HL-60/S4 treated with retinoic acid at 250 ng/mL for 4 days and 3 days (cell line): ENCODE data around the gene IL2RA.
"Not testable (repeated sequence)": the region's sequence is repeated elsewhere in the genome, so short reads cannot be mapped to it uniquely, and the experiment has no call there.

Experiments
- in situ Hi-C: fragments of 300-500 bp; cut with MboI; formaldehyde crosslinking; loops from 2 replicates; pipeline ENCODE4 v1.7.0; 2022; ENCODE audit warnings: low sequenced_read_pairs

Gene IL2RA

GRCh38 chr10:6083523-6084475, 21.6 kb upstream of the IL2RA start:
- in situ Hi-C loops = no loop called here

GRCh38 chr10:6082496-6083395, 20.6 kb upstream of the IL2RA start:
- in situ Hi-C loops = no loop called here

DNA sequence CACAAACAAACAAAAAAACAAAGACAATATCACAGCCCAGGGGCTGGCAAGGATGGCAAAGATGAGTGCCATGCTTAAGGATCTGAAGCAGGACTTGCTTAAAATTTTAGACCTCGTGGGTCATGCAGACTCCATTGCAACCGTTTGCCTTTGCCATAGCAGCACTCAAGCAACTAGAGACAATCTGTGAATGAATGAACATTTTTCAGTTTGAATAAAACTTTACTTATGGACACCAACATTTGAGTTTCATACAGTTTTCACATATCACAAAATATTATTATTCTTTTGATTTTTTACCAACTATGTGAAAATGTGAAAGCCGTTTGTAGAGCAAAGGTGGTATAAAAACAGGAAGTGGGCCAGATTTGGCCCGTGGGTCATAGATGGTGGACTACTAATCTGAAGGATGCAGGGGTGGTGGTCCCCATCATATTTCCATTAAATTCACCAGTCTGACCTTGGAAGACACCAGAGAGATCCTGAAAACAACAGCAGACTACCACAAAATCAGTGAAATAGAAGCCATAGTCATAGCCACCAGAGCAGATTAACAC, 18.3 kb upstream of the IL2RA start:
- in situ Hi-C loops = no loop called here

DNA sequence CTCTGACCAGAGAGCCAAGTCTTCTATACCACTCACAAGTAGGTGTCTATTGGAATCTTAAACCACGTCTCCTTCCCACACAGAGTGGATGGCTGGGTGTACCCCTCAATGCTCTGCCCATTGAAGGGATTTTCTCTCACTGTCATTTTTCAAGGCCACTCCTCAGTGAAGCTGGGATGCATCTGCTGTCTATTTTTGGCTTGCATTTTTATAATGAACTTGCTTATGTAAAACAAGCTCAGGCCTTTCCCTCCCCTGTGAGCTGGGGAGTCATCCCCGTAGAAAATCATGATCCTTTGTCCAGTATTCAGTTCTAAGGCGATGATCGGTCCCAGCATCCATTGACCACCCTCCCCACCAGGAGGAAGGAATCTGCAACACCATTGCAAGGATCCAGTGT, 16.9 kb upstream of the IL2RA start:
- in situ Hi-C loops = no loop called here

- in situ Hi-C loops = no loop called here
Measured at GRCh38 chr10:6077071-6077675, 15.0 kb upstream of the IL2RA start.

DNA sequence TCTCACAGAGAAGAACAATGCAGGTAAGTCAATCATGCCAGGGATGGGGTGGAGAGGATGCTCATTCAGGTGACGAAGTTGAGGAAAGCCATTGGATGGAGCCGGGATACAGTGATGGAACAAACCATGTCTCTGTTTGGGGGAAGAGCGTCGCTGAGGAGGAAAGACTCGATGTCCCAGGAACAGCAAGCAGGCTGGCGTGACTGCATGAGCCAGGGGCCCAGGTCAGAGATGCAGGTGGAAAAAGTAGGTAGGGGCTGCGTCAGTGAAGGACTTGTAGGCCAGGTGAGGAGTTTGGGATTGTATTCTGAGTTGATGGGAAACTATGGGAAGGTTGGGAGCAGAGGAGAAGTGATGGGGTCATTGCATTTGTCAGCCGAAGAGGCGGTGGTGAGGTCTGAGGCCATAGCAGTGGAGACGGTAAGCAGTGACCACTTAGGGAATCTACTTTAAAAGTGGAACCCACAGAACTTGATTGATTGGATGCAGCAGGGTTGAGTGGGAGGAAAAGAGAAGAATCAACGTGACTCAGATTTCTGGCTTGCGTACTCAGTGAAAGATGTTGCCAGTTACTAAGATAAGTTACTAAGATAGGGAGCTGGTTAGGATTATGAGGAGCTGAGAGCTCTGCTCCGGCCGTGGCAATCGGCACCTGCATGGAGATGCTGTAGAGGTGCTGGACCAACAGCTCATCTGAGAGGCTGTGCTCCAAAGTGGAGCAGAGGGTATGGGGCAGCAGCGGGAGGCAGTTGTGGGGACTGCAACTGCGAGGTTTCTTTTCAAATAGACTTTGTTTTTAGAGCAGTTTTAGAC, 12.5 kb upstream of the IL2RA start:
- in situ Hi-C loops = no loop called here

DNA sequence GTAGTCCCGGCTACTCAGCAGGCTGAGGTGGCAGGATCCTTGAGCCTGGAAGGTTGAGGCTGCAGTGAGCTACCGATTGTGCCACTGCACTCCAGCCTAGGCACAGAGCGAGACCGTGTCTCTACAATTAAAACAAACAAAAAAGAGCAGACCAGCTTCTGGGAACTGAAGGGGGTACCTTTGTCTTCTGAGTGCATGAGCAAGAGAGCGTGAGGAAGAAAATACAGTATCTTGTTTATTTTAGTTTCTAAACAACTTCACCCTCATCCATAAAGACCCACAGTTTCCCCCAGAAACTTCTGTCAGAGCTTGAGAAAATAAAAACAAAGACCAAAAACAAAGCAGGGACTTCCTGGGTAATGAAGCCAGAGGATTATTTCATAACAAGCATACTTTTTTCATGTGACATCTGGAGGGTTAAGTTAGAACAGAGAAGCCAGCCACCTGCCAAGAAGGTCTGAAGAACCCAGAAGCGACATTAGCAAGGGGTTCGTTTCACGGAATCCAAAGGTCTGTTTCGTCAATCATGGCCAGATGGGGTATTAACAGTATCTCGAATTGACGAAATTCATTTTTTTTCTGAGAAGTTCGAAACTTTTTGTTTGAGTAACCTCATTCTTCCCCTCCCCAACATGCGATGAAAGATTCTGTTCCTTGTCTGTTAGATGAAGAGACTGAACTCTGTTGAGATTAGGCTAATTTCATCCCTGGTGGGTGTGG, 10.2 kb upstream of the IL2RA start:
- in situ Hi-C loops = no loop called here

DNA sequence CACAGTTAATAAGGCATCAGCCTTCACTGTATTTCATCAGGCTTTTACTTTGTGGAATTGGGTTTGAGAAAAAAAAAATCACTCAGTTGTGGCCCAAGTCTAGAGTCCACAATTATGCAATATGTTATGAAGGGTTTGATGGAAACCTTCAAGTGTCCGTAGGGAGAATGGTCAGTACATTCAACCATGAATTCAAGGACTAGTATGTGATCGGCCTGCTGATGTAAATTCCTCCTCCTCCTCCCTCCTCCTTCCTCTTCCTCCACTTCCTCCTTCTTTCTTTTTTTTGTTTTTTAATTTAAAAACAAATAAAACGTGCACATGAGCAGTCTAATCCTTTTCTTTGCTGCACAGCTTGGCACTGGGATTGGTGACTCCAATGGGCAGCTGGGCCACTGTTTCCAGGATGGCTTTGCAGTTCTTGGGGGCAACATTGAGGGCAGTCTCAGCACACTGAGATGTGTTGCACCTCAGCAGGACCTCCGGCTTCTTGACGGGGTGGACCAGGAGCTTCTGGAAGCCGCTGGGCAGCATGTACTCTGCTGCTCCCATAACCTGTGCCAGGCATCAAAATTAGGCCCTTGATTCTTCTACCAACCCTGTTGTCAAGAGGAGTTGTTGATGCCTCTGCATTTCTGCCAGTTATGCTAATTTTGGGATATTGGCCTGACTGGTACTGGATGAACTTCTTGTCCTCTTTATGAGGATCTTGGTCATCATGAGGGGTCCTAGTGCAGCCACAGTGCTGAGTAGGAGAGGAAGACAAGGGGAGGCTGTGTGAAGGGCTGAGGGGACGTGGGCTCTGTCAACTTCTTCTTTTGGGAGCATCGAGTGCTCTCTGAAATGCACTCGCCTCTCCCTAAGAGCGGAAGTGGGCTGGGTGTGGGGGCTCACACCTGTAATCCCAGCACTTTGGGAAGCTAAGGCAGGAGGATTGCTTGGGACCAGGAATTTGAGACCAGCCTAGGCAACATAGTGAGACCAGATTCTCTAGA, 9.3 kb upstream of the IL2RA start:
- in situ Hi-C loops = no loop called here

- in situ Hi-C loops = no loop called here
Measured at GRCh38 chr10:6070660-6071059, 8.5 kb upstream of the IL2RA start.

- in situ Hi-C loops = no loop called here
Measured at GRCh38 chr10:6069081-6069931, 7.1 kb upstream of the IL2RA start.

DNA sequence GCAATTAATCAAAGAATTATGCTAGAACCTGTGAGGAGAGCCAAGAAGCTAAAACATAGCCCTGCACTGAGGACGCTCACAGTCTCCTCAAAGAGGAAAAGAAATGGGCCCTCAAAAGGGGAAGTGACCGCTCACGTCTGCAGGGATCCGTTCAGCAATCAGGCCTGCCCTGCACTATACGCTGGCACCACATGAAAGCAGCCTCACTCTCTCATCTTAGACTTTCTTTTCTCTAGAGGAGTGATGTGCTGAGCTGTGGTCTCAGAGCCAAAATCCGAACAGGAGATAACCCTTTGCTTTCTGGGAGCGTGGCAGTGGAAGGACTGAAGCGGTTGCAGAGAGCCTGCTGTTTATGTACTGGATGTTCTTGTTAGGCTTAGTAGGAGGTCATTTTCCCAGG, 6.3 kb upstream of the IL2RA start:
- in situ Hi-C loops = no loop called here

DNA sequence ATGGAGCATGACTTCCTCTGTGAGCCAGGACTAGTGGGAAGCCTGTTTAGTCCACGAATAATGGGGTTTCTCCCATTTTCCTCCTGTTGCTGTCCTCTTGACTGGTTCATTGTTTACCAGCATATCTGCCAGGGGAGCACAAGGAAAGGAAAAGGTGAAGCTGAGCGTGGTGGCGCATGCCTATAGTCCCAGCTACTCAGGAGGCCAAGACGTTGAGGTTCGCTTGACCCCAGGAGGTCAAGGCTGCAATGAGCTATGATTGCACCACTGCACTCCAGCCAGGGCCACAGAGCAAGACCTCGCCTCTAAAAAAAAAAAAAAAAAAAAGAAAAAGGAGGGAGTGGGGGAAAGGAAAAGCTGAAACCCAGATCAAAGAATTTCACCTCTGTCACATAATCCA, 5.8 kb upstream of the IL2RA start:
- in situ Hi-C loops = no loop called here

GRCh38 chr10:6067457-6067856, 5.3 kb upstream of the IL2RA start:
- in situ Hi-C loops = no loop called here

GRCh38 chr10:6065835-6066234, 3.7 kb upstream of the IL2RA start:
- in situ Hi-C loops = no loop called here

DNA sequence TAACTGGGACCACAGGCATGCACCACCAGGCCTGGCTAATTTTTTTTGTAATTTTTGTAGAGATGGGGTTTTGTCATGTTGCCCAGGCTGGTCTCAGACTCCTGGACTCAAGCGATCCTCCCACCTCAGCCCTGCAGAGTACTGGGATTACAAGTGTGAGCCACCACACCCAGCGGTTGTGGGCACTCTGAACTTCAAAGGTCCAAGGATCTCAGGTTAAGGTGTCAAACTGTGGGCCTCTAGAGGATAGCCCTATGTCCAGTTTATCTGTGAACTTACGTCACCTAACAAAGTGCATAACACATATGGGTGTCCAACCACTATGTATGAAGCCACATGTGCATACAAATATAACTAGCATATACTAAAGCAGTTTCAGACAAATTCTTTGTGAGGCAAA, 3.2 kb upstream of the IL2RA start:
- in situ Hi-C loops = no loop called here

DNA sequence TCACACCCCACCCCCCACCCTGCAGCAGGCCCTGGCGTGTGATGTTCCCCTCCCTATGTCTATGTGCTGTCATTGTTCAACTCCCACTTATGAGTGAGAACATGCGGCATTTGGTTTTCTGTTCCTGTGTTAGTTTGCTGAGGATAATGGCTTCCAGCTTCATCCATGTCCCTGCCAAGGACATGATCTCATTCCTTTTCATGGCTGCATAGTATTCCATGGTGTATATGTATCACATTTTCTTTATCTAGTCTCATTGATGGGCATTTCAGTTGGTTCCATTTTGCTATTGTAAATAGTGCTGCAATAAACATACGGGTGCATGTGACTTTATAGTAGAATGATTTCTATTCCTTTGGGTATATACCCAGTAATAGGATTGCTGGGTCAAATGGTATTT, 2.6 kb upstream of the IL2RA start:
- in situ Hi-C loops = not testable (repeated sequence)

DNA sequence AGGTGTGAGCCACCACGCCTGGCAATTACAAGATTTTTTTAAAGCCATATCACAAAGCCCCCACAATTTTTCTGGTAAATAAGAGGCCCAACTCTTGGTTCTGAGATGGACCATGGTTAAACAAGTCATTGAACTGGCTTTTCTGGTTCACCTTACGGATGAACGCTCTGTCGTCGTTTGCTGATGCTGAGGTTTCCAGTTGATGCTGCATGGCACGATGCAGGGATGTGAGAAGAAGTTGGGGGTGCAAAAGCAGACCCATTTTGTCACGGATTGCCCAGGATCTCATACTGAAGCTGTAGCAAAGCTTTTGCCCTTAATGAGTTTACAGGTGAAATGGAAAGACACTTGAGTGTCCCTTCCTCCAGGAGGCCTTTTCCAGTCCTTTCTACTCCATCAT, 2.0 kb upstream of the IL2RA start:
- in situ Hi-C loops = no loop called here

DNA sequence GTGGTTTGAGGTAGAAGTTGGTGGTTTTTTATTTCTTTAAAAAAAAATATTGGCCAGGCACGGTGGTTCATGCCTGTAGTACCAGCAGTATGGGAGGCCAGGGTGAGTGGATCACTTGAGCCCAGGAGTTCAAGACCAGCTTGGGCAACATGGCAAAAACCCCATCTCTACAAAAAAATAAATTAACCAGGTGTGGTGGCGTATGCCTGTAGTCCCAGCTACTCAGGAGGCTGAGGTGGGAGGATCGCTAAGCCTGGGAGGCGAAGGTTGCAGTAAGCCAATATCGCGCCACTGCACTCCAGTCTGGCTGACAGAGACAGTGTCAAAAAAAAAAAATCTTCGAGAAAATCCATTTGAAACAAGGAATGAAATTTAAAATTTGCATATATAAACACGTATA, 1.1 kb downstream of the IL2RA start:
- in situ Hi-C loops = no loop called here
